ENCODE measurements around the gene PTPRD. TPM values are rescaled to one million over a fixed set of nuclear protein-coding genes. Genes with fewer than 3 reads are reported as not detected.
A peak's percentile ranks its signal among the peaks of the same experiment; 100 is the strongest.

The PTPRD gene
- total RNA-seq, 2 donors from 2014 or later: 19.6 to 101 TPM

- Histone ChIP-seq H3K4me3 (no peak overlapping the region), H3K4me1 (ENCODE audit: control insufficient read depth in 1 of 2, low read depth in 2 of 2) (peaks cover 21 to 50% of the 10 kb centered on the region in 2 donors), H3K36me3 (no peaks in the 10 kb centered on the region), H3K27ac (no peak overlapping the region), H3K9me3 (no peaks in the 10 kb centered on the region), H3K27me3 (replicated peaks; ENCODE audit: insufficient read depth) (no peaks in the 10 kb centered on the region)
- no peak for ATAC-seq (ENCODE audit: insufficient number of reproducible peaks, low FRiP score, low read depth)
- no peak for TF ChIP-seq CTCF (IDR thresholded peaks at IDR 0.05)
- DNase-seq (ENCODE audit: low spot score): no peak
Observed at GRCh38 chr9:8869812-8870211, 1743.0 kb downstream of the PTPRD start.

DNA sequence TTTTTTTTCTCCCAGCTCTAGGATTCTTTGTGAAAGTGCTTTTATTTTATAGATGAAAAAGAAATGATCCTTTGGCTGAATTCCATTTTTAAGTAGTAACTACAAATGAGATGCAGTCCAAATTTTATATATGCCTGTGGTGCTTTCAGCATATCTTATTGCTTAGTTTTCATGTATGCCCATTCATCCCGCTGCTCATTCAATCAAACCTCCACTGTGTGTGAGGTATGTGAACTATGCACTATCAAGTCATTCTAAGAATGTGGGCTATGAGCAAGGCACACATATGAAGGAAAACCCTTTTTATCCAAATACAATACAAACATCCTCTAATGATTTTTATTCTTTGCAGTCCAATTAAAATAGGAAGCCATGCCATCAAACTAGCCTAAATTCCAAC is 1744.2 kb downstream of the PTPRD start:
- TF ChIP-seq CTCF (IDR thresholded peaks at IDR 0.05): no peak
- ATAC-seq (ENCODE audit: insufficient number of reproducible peaks, low FRiP score, low read depth) (no peak), DNase-seq (ENCODE audit: low spot score) (no peak)
- Histone ChIP-seq H3K36me3 (no peaks in the 10 kb centered on the region), H3K27ac (no peak overlapping the region), H3K27me3 (replicated peaks; ENCODE audit: insufficient read depth) (no peaks in the 10 kb centered on the region), H3K4me3 (no peak overlapping the region), H3K4me1 (ENCODE audit: control insufficient read depth in 1 of 2, low read depth in 2 of 2) (peaks cover 21 to 60% of the 10 kb centered on the region in 2 donors), H3K9me3 (no peaks in the 10 kb centered on the region)

DNA sequence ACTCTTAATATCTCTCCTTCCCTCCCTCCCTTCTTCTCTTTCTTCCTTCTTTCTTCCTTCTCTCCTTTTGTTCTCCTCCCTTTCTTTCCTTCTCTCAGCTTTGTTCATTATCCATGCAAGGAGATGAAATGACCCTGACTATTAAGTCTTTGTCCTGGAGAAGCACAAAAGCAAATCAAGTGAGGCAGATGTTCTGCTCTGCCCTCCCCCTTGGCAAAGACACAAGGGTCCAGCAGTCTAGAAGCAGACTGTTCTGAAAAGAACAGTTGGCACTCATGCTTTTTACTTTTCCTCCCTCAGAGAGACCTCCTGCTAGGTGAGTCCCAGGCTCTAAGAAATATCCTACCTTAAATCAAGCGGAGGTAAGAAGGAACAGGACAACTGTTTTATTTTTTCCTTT is 1745.7 kb downstream of the PTPRD start:
- H3K27ac ChIP-seq: no peak overlapping the region
- H3K27me3 ChIP-seq (replicated peaks; ENCODE audit: insufficient read depth): no peaks in the 10 kb centered on the region
- no peaks in the 10 kb centered on the region for H3K9me3 ChIP-seq
- TF ChIP-seq CTCF (IDR thresholded peaks at IDR 0.05): no peak
- H3K4me1 ChIP-seq (ENCODE audit: control insufficient read depth in 1 of 2, low read depth in 2 of 2): peaks cover 14 to 49% of the 10 kb centered on the region in 2 donors
- H3K36me3 ChIP-seq: no peaks in the 10 kb centered on the region
- no peak for DNase-seq (ENCODE audit: low spot score)
- no peak overlapping the region for H3K4me3 ChIP-seq
- no peak for ATAC-seq (ENCODE audit: insufficient number of reproducible peaks, low FRiP score, low read depth)

GRCh38 chr9:8864545-8864896 is 1748.3 kb downstream of the PTPRD start:
- peak overlapping the region in 1 of 2 donors; percentile 0 for H3K27ac ChIP-seq
- no peaks in the 10 kb centered on the region for H3K27me3 ChIP-seq (replicated peaks; ENCODE audit: insufficient read depth)
- peaks cover 0 to 25% of the 10 kb centered on the region in 2 donors for H3K4me1 ChIP-seq (ENCODE audit: control insufficient read depth in 1 of 2, low read depth in 2 of 2)
- DNase-seq (ENCODE audit: low spot score): no peak
- H3K9me3 ChIP-seq: no peaks in the 10 kb centered on the region
- peak overlapping the region; percentile 0 for H3K4me3 ChIP-seq
- ATAC-seq (ENCODE audit: insufficient number of reproducible peaks, low FRiP score, low read depth): no peak
- TF ChIP-seq CTCF (IDR thresholded peaks at IDR 0.05): no peak
- no peaks in the 10 kb centered on the region for H3K36me3 ChIP-seq

DNA sequence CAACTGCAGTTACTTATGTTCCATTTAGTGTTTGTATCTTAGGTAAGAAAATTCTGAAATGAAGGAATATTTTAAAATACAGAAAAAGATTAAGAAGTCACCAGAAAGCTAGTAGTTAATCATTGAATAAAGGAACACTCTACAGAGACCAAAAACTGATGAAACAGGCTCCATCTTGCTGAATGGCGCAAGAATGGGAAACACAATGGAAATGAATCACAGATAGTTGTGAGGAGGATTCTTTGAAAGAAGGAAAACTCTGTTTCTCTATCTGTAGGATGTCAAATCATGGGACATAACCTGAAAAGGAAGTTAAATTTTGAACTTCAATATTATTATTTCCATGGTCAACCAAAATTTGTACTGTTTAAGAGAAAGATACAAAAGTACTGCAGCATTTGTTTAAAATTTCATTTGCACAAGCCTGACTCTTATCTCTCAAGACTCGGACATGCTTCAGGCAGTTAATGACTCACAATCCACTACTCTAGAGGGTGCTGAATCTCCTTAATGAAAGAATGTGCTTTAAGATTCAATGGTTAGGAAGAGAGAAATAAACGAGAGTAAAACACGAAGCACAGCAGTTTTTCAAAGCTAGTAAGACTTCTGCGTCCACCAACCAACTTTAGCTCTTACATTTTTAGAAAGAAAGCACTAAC is 1748.8 kb downstream of the PTPRD start:
- ATAC-seq (ENCODE audit: insufficient number of reproducible peaks, low FRiP score, low read depth) (no peak), DNase-seq (ENCODE audit: low spot score) (no peak)
- TF ChIP-seq CTCF (IDR thresholded peaks at IDR 0.05): no peak
- no peaks in the 10 kb centered on the region for H3K36me3 ChIP-seq
- peaks cover 0 to 23% of the 10 kb centered on the region in 2 donors for H3K4me1 ChIP-seq (ENCODE audit: control insufficient read depth in 1 of 2, low read depth in 2 of 2)
- H3K9me3 ChIP-seq: no peaks in the 10 kb centered on the region
- peak overlapping the region in 1 of 2 donors; percentile 0 for H3K27ac ChIP-seq
- H3K27me3 ChIP-seq (replicated peaks; ENCODE audit: insufficient read depth): no peaks in the 10 kb centered on the region
- H3K4me3 ChIP-seq: peak overlapping the region; percentile 0
